GM18907 (cell line): ENCODE results near the gene FOXJ3.

Experiments used
- ATAC-seq: cut with Tn5 transposase; IDR thresholded peaks from one replicate; pipeline ENCODE4 v1.9.1; 2021; ENCODE audit warnings: mild to moderate bottlenecking, moderate library complexity; ENCODE audit not compliant: unreplicated experiment

FOXJ3 gene

GRCh38 chr1:42311897-42312296 is 23.1 kb downstream of the FOXJ3 start:
- no peak for ATAC-seq

GRCh38 chr1:42311138-42311537 is 23.9 kb downstream of the FOXJ3 start:
- ATAC-seq = no peak

GRCh38 chr1:42306977-42307376 is 28.1 kb downstream of the FOXJ3 start:
- ATAC-seq = no peak

GRCh38 chr1:42305639-42306038 is 29.4 kb downstream of the FOXJ3 start:
- no peak for ATAC-seq

- no peak for ATAC-seq
These were observed 33.0 kb downstream of the FOXJ3 start for GRCh38 chr1:42302034-42302433.

GRCh38 chr1:42298520-42298919 is 36.5 kb downstream of the FOXJ3 start:
- ATAC-seq = no peak

GRCh38 chr1:42295816-42296215 is 39.2 kb downstream of the FOXJ3 start:
- no peak for ATAC-seq

- ATAC-seq = no peak
These were observed 44.9 kb downstream of the FOXJ3 start for GRCh38 chr1:42290130-42290529.

- ATAC-seq = no peak
These were observed 46.6 kb downstream of the FOXJ3 start for GRCh38 chr1:42288311-42288985.

- ATAC-seq = no peak
These were observed 52.0 kb downstream of the FOXJ3 start for GRCh38 chr1:42282867-42283583.

GRCh38 chr1:42282024-42282579 is 52.9 kb downstream of the FOXJ3 start:
- no peak for ATAC-seq

GRCh38 chr1:42280821-42281220 is 54.2 kb downstream of the FOXJ3 start:
- ATAC-seq = no peak

GRCh38 chr1:42279055-42279454 is 56.0 kb downstream of the FOXJ3 start:
- ATAC-seq = no peak

- no peak for ATAC-seq
These were observed 62.1 kb downstream of the FOXJ3 start for GRCh38 chr1:42272920-42273319.

- ATAC-seq = no peak
These were observed 67.1 kb downstream of the FOXJ3 start for GRCh38 chr1:42267904-42268303.

- ATAC-seq = no peak
These were observed 68.5 kb downstream of the FOXJ3 start for GRCh38 chr1:42266253-42267135.

GRCh38 chr1:42264511-42265190 is 70.4 kb downstream of the FOXJ3 start:
- ATAC-seq = no peak

GRCh38 chr1:42263019-42263418 is 72.0 kb downstream of the FOXJ3 start:
- ATAC-seq = no peak

- ATAC-seq = no peak
These were observed 74.5 kb downstream of the FOXJ3 start for GRCh38 chr1:42260376-42261070.

GRCh38 chr1:42259739-42260064 is 75.3 kb downstream of the FOXJ3 start:
- no peak for ATAC-seq
